ENCODE measurements around the gene BSG. TPM values are rescaled to one million over a fixed set of nuclear protein-coding genes. Genes with fewer than 3 reads are reported as not detected.
"Not testable (repeated sequence)": the region's sequence is repeated elsewhere in the genome, so short reads cannot be mapped to it uniquely, and the experiment has no call there.

The BSG gene
- total and polyA plus RNA-seq, 9 of the 15 experiments (the other 6 are each of a cell fraction or from before 2014, with no cell fraction given) = 4.6 to 495 (median 187) TPM

GRCh38 chr19:605061-605971 is 32.9 kb downstream of the BSG start (continued):
- TF ChIP-seq MYC (IDR thresholded peaks at IDR 0.05; ENCODE audit: low read depth, low read length) = peak; percentile 83
- TF ChIP-seq MYC (CRISPR knock-in tag; IDR thresholded peaks at IDR 0.05; ENCODE audit: borderline replicate concordance, low read depth) = not testable (repeated sequence)
- TF ChIP-seq POLR2G (IDR thresholded peaks at IDR 0.05; ENCODE audit: low read depth, low read length) = peak; percentile 74
- peak in 1 of 2 experiments; percentile 100; a peak in 2 of 4 replicates for TF ChIP-seq ZNF639 (CRISPR knock-in tag; conservative IDR thresholded peaks at IDR 0.05 in 1 of 2, IDR thresholded peaks at IDR 0.05 in 1 of 2)
- TF ChIP-seq SIN3A (IDR thresholded peaks at IDR 0.05; ENCODE audit: borderline replicate concordance in 2 of 2, control insufficient read depth in 1 of 2, low read depth in 2 of 2, low read length in 2 of 2) = peak; percentile 30 to 70; a peak in 1 of 4 replicates
- peak in 2 of 3 experiments; percentile 25 to 65 for TF ChIP-seq YY1 (IDR thresholded peaks at IDR 0.05; ENCODE audit: borderline replicate concordance in 1 of 3, control insufficient read depth in 1 of 3, extremely low read depth in 1 of 3, insufficient read depth in 3 of 3, insufficient read length in 1 of 3, insufficient replicate concordance in 2 of 3, low read depth in 1 of 3, low read length in 2 of 3)
- TF ChIP-seq ZNF175 (CRISPR knock-in tag; IDR thresholded peaks at IDR 0.05; ENCODE audit: low read depth) = 0 out of 2 replicates have a peak, but pooled peaks have one; percentile 39
- TF ChIP-seq CBX3 (IDR thresholded peaks at IDR 0.05; ENCODE audit: borderline replicate concordance in 1 of 2, low read length in 2 of 2) = peak in 1 of 2 experiments; percentile 57; a peak in 1 of 3 replicates
- TF ChIP-seq CCAR2 (IDR thresholded peaks at IDR 0.05; ENCODE audit: low read depth, low read length) = 0 out of 2 replicates have a peak, but pooled peaks have one; percentile 84
- TF ChIP-seq MGA (IDR thresholded peaks at IDR 0.05) = peak; percentile 37; the same call in 1 of the 2 replicates
